ENCODE data around the gene FSTL4. TPM values are rescaled to one million over a fixed set of nuclear protein-coding genes. Genes with fewer than 3 reads are reported as not detected.

The FSTL4 gene
- total and polyA plus RNA-seq, 4 donors = 0.08 to 1.4 (median 0.31) TPM

DNA sequence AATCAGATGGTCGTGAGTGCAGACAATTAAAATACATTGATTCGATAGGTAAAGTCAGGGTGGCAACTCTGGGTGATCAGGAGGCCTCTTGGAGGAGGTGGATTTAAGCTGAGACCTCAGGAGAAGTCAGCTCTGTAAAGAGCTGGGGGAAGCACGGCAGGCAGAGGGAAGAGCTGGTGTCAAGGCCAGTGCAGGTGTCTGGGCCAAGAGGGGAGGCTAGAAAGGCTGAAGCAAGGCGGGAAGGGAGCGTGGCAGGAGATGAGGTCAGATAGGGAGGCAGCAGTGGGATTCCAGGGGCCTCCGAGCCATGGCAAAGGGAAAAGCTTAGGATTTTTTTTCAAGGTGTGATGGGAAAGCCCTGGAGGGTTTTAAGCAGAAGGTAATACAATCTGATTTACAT is 178.7 kb downstream of the FSTL4 start:
- H3K36me3 ChIP-seq (ENCODE audit: control insufficient read depth in 4 of 4, insufficient read depth in 4 of 4, low read length in 4 of 4) = no peaks in the 10 kb centered on the region
- no peaks in the 10 kb centered on the region for H3K9me3 ChIP-seq (ENCODE audit: control insufficient read depth in 4 of 4, insufficient read depth in 3 of 4, low read length in 3 of 4)
- H3K4me1 ChIP-seq (ENCODE audit: control insufficient read depth in 5 of 5, insufficient read depth in 5 of 5, low read length in 5 of 5) = no peaks in the 10 kb centered on the region
- TF ChIP-seq, protein P1, sequence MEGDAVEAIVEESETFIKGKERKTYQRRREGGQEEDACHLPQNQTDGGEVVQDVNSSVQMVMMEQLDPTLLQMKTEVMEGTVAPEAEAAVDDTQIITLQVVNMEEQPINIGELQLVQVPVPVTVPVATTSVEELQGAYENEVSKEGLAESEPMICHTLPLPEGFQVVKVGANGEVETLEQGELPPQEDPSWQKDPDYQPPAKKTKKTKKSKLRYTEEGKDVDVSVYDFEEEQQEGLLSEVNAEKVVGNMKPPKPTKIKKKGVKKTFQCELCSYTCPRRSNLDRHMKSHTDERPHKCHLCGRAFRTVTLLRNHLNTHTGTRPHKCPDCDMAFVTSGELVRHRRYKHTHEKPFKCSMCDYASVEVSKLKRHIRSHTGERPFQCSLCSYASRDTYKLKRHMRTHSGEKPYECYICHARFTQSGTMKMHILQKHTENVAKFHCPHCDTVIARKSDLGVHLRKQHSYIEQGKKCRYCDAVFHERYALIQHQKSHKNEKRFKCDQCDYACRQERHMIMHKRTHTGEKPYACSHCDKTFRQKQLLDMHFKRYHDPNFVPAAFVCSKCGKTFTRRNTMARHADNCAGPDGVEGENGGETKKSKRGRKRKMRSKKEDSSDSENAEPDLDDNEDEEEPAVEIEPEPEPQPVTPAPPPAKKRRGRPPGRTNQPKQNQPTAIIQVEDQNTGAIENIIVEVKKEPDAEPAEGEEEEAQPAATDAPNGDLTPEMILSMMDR (IDR thresholded peaks at IDR 0.05; ENCODE audit: control extremely low read depth, extremely low read depth) = no peak
- no peak overlapping the region for H3K27ac ChIP-seq (ENCODE audit: low read depth in 1 of 2, low read length in 1 of 2)
- H3K27me3 ChIP-seq (ENCODE audit: control insufficient read depth in 3 of 3, insufficient read depth in 3 of 3, low read length in 2 of 3) = peaks cover 0 to 2% (median 0%) of the 10 kb centered on the region in 3 donors
- ATAC-seq (ENCODE audit: insufficient read depth, low FRiP score) (no peak), DNase-seq (no peak)
- 86 to 90% methylated on average over 6 of the region's 6 CpGs for WGBS, 2 donors
- H3K9ac ChIP-seq (ENCODE audit: insufficient read depth in 1 of 2, low read length in 2 of 2) = no peak overlapping the region
- H3K4me3 ChIP-seq = no peak overlapping the region

DNA sequence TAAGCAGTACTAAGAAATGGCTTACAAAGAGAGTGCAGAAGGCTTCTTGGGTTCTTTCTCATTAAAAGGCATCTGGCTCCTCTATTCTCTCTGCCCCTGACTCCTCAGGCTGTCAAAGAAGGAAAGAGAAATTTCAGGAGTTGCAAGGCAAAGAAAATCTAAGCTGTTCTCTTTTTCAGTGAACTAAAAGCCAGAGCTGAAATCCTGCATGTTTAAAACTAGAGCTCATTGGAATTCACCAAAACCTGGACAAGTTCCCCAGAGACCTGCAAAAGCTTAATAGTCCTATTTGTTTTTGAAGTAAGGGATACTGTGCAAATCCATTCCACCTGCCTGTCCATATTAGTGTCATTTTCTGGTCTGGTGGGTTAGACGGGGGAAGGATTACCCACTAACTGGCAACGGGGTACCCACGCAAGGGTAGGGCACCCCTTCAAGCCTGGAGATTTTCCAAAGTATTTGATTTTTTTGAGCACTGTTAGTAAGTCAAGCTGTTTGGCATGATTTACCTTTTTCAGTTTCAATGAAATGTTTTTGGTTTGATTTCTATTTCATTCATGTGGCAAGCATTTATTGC is 179.3 kb downstream of the FSTL4 start:
- no peak for ATAC-seq (ENCODE audit: insufficient read depth, low FRiP score)
- H3K4me3 ChIP-seq = no peak overlapping the region

DNA sequence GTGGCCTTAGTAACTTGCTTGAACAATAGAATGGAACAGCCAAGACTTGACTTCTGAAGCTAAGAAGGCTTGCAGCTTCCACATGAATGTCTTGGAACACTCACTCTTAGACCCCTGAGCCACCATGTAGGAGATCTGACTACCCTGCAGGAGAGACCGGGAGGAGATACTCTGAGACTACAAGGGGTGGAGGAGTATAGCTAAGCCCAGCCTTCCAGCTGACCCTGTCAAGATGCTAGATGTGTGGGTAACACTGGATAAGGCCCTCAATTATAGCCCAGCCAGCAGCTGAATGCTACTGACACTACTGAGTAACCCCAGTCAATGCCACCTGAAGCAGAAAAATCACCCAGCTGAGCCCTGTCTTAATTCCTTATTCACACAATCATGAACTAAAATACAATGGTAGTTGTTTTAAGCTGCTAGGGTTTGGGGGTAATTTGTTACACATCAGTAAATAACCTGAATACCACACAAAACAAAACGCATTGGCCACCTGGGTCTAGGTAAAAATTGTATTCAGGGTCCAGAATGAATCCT is 180.9 kb downstream of the FSTL4 start:
- TF ChIP-seq, protein P1 (IDR thresholded peaks at IDR 0.05; ENCODE audit: control extremely low read depth, extremely low read depth) = no peak
- Histone ChIP-seq H3K27me3 (ENCODE audit: control insufficient read depth in 3 of 3, insufficient read depth in 3 of 3, low read length in 2 of 3) (peaks cover 0 to 2% (median 0%) of the 10 kb centered on the region in 3 donors), H3K4me1 (ENCODE audit: control insufficient read depth in 5 of 5, insufficient read depth in 5 of 5, low read length in 5 of 5) (no peaks in the 10 kb centered on the region), H3K4me3 (no peak overlapping the region), H3K9ac (ENCODE audit: insufficient read depth in 1 of 2, low read length in 2 of 2) (no peak overlapping the region), H3K36me3 (ENCODE audit: control insufficient read depth in 4 of 4, insufficient read depth in 4 of 4, low read length in 4 of 4) (no peaks in the 10 kb centered on the region), H3K27ac (ENCODE audit: low read depth in 1 of 2, low read length in 1 of 2) (no peak overlapping the region), H3K9me3 (ENCODE audit: control insufficient read depth in 4 of 4, insufficient read depth in 3 of 4, low read length in 3 of 4) (no peaks in the 10 kb centered on the region)
- ATAC-seq (ENCODE audit: insufficient read depth, low FRiP score) (no peak), DNase-seq (no peak)
- WGBS, 2 donors = 89 to 94% methylated on average over 2 of the region's 2 CpGs

More for the DNA sequence above, 179.3 kb downstream of the FSTL4 start:
- H3K9me3 ChIP-seq (ENCODE audit: control insufficient read depth in 4 of 4, insufficient read depth in 3 of 4, low read length in 3 of 4) = no peaks in the 10 kb centered on the region
- no peak overlapping the region for H3K27ac ChIP-seq (ENCODE audit: low read depth in 1 of 2, low read length in 1 of 2)
- H3K4me1 ChIP-seq (ENCODE audit: control insufficient read depth in 5 of 5, insufficient read depth in 5 of 5, low read length in 5 of 5) = no peaks in the 10 kb centered on the region
- DNase-seq = no peak
- 76 to 83% methylated on average over 3 of the region's 3 CpGs for WGBS, 2 donors
- H3K9ac ChIP-seq (ENCODE audit: insufficient read depth in 1 of 2, low read length in 2 of 2) = no peak overlapping the region
- TF ChIP-seq, protein P1 (IDR thresholded peaks at IDR 0.05; ENCODE audit: control extremely low read depth, extremely low read depth) = no peak
- peaks cover 0 to 2% (median 0%) of the 10 kb centered on the region in 3 donors for H3K27me3 ChIP-seq (ENCODE audit: control insufficient read depth in 3 of 3, insufficient read depth in 3 of 3, low read length in 2 of 3)
- no peaks in the 10 kb centered on the region for H3K36me3 ChIP-seq (ENCODE audit: control insufficient read depth in 4 of 4, insufficient read depth in 4 of 4, low read length in 4 of 4)

DNA sequence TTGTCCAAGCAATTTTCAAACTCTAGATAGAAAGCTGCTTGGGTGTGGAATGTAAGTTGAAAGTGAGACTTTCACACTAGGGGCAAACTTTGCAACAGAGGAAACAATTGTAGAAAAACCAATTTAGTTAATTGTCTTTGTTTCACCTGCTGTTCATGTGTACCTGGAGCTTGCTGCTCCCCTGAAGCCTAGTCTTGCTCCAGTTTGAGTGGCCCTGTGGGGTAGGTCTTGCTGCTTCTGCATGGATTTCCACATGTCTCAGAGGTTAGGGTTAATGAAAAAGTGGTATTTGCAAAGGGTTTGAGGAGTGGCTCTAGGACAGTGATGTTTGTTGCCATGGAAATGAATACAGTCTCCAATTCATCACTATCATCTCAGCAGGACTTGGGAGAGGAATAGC is 182.2 kb downstream of the FSTL4 start:
- no peak overlapping the region for H3K4me3 ChIP-seq
- TF ChIP-seq, protein P1 (IDR thresholded peaks at IDR 0.05; ENCODE audit: control extremely low read depth, extremely low read depth) = no peak
- no peaks in the 10 kb centered on the region for H3K36me3 ChIP-seq (ENCODE audit: control insufficient read depth in 4 of 4, insufficient read depth in 4 of 4, low read length in 4 of 4)
- ATAC-seq (ENCODE audit: insufficient read depth, low FRiP score) (no peak), DNase-seq (no peak)
- H3K27ac ChIP-seq (ENCODE audit: low read depth in 1 of 2, low read length in 1 of 2) = no peak overlapping the region
- no peak overlapping the region for H3K9ac ChIP-seq (ENCODE audit: insufficient read depth in 1 of 2, low read length in 2 of 2)
- peaks cover 0 to 7% (median 0%) of the 10 kb centered on the region in 3 donors for H3K27me3 ChIP-seq (ENCODE audit: control insufficient read depth in 3 of 3, insufficient read depth in 3 of 3, low read length in 2 of 3)
- no peaks in the 10 kb centered on the region for H3K9me3 ChIP-seq (ENCODE audit: control insufficient read depth in 4 of 4, insufficient read depth in 3 of 4, low read length in 3 of 4)
- no peaks in the 10 kb centered on the region for H3K4me1 ChIP-seq (ENCODE audit: control insufficient read depth in 5 of 5, insufficient read depth in 5 of 5, low read length in 5 of 5)
